Hepatic stellate cell (primary cell): ENCODE results near the gene DOCK1.
"Not testable (repeated sequence)": the region's sequence is repeated elsewhere in the genome, so short reads cannot be mapped to it uniquely, and the experiment has no call there.

ENCODE experiments used
- DNase-seq: peaks from one replicate; pipeline ENCODE4 v3.0.0; 2011; ENCODE audit warnings: low spot score

Gene DOCK1

GRCh38 chr10:126924915-126925300, 19.7 kb downstream of the DOCK1 start:
- peak; percentile 35 for DNase-seq

GRCh38 chr10:126926568-126926967, 21.3 kb downstream of the DOCK1 start:
- no peak for DNase-seq

- no peak for DNase-seq
These were observed 22.6 kb downstream of the DOCK1 start for GRCh38 chr10:126927799-126928198.

GRCh38 chr10:126928274-126928673, 23.0 kb downstream of the DOCK1 start:
- no peak for DNase-seq

GRCh38 chr10:126929391-126929790, 24.2 kb downstream of the DOCK1 start:
- no peak for DNase-seq

- DNase-seq: no peak
These were observed 25.1 kb downstream of the DOCK1 start for GRCh38 chr10:126930131-126930882.

- peak; percentile 77 for DNase-seq
These were observed 25.8 kb downstream of the DOCK1 start for GRCh38 chr10:126930883-126931503.

GRCh38 chr10:126931544-126931943, 26.3 kb downstream of the DOCK1 start:
- no peak for DNase-seq

GRCh38 chr10:126932516-126932915, 27.3 kb downstream of the DOCK1 start:
- no peak for DNase-seq

GRCh38 chr10:126933116-126933515, 27.9 kb downstream of the DOCK1 start:
- DNase-seq: no peak

- DNase-seq: peak; percentile 27
These were observed 30.2 kb downstream of the DOCK1 start for GRCh38 chr10:126935263-126935946.

GRCh38 chr10:126937026-126937425, 31.8 kb downstream of the DOCK1 start:
- DNase-seq: no peak

GRCh38 chr10:126938121-126938520, 32.9 kb downstream of the DOCK1 start:
- not testable (repeated sequence) for DNase-seq

GRCh38 chr10:126939706-126940105, 34.5 kb downstream of the DOCK1 start:
- no peak for DNase-seq

- no peak for DNase-seq
These were observed 35.6 kb downstream of the DOCK1 start for GRCh38 chr10:126940670-126941310.

- DNase-seq: no peak
These were observed 39.0 kb downstream of the DOCK1 start for GRCh38 chr10:126944191-126944590.

GRCh38 chr10:126945351-126946030, 40.3 kb downstream of the DOCK1 start:
- no peak for DNase-seq

GRCh38 chr10:126946746-126947145, 41.5 kb downstream of the DOCK1 start:
- no peak for DNase-seq

- no peak for DNase-seq
These were observed 43.3 kb downstream of the DOCK1 start for GRCh38 chr10:126948355-126949160.

- DNase-seq: no peak
These were observed 43.9 kb downstream of the DOCK1 start for GRCh38 chr10:126949161-126949503.

- DNase-seq: no peak
These were observed 45.3 kb downstream of the DOCK1 start for GRCh38 chr10:126950401-126951105.
